Keratinocyte (primary cell): ENCODE data around the gene MRGPRX2. TPM values are rescaled to one million over a fixed set of nuclear protein-coding genes. Genes with fewer than 3 reads are reported as not detected.

ENCODE experiments used
- DNase-seq: peaks from one replicate; pipeline ENCODE4 v3.0.0-alpha.2; 2011; ENCODE audit warnings: low read depth, missing footprints, low spot score
- FAIRE-seq: peaks from 2 replicates; lab custom pipeline; 2011; peaks lifted over from hg19 to GRCh38; lab: Jason Lieb, UNC
- H2AFZ ChIP-seq: 2 replicates; pipeline ENCODE4 v1.6.0; 2012; ENCODE audit warnings: low read length, control low read depth, inconsistent platforms; ENCODE audit not compliant: control insufficient read depth
- H3K27ac ChIP-seq: 2 replicates; pipeline ENCODE4 v1.5.1; 2011; ENCODE audit warnings: low read length; ENCODE audit not compliant: control insufficient read depth, insufficient read depth
- H3K27me3 ChIP-seq: 3 replicates; pipeline ENCODE4 v1.6.0; 2011; ENCODE audit warnings: low read length; ENCODE audit not compliant: control insufficient read depth, insufficient read depth; ENCODE audit errors: extremely low read depth
- H3K36me3 ChIP-seq, 2 experiments: 2 replicates in 1 of 2; 3 replicates in 1 of 2; pipeline ENCODE4 v1.5.1; 2011; ENCODE audit warnings: low read length in 2 of 2, mild to moderate bottlenecking in 1 of 2; ENCODE audit not compliant: control insufficient read depth in 2 of 2, insufficient read depth in 2 of 2; ENCODE audit errors: extremely low read depth in 1 of 2
- H3K4me1 ChIP-seq: 3 replicates; pipeline ENCODE4 v1.5.1; 2011; ENCODE audit warnings: low read length; ENCODE audit not compliant: control insufficient read depth, insufficient read depth; ENCODE audit errors: extremely low read depth
- H3K4me2 ChIP-seq: 3 replicates; pipeline ENCODE4 v1.6.0; 2011; ENCODE audit warnings: low read depth, low read length; ENCODE audit not compliant: control insufficient read depth, insufficient read depth; ENCODE audit errors: extremely low read depth
- H3K4me3 ChIP-seq, 3 experiments: fragments of 200-600 bp in 1 of 3; sonication (generic) in 1 of 3; 2 replicates in 2 of 3; 3 replicates in 1 of 3; pipeline ENCODE4 v1.5.1; 2011 to 2016; ENCODE audit warnings: low read length in 3 of 3, mild to moderate bottlenecking in 3 of 3, control low read depth in 2 of 3, inconsistent platforms in 1 of 3, low read depth in 1 of 3, mixed read lengths in 1 of 3, mixed run types in 1 of 3, moderate library complexity in 1 of 3; ENCODE audit not compliant: control insufficient read depth in 2 of 3, insufficient read depth in 2 of 3; ENCODE audit errors: extremely low read depth in 1 of 3
- H3K79me2 ChIP-seq: 2 replicates; pipeline ENCODE4 v1.6.0; 2012; ENCODE audit warnings: low read length; ENCODE audit not compliant: control insufficient read depth, insufficient read depth
- H3K9ac ChIP-seq: 3 replicates; pipeline ENCODE4 v1.6.0; 2011; ENCODE audit warnings: low read length; ENCODE audit not compliant: control insufficient read depth, insufficient read depth; ENCODE audit errors: extremely low read depth
- H3K9me1 ChIP-seq: 3 replicates; pipeline ENCODE4 v1.6.0; 2011; ENCODE audit warnings: low read length; ENCODE audit not compliant: control insufficient read depth, insufficient read depth; ENCODE audit errors: extremely low read depth
- H3K9me3 ChIP-seq: 2 replicates; pipeline ENCODE4 v1.5.1; 2012; ENCODE audit warnings: low read depth, low read length; ENCODE audit not compliant: control insufficient read depth
- H4K20me1 ChIP-seq: 3 replicates; pipeline ENCODE4 v1.6.0; 2011; ENCODE audit warnings: low read length; ENCODE audit not compliant: control insufficient read depth, insufficient read depth; ENCODE audit errors: extremely low read depth
- EZH2 ChIP-seq: IDR thresholded peaks from one replicate; pipeline ENCODE4 v1.6.1; 2012; ENCODE audit warnings: inconsistent platforms, mild to moderate bottlenecking, low read length, moderate library complexity
- dilution Hi-C: fragments of 300-500 bp; cut with MboI; formaldehyde crosslinking; loops from one replicate; pipeline ENCODE4 v1.7.0; 2020; ENCODE audit warnings: low sequenced_read_pairs; ENCODE audit not compliant: extremely low pct_ligation_motif_present
- polyA plus RNA-seq, 5 experiments: library from polyadenylated mRNA; depleted of rRNA in 3 of 5; stranded (reverse) in 3 of 5; stranded (forward) in 1 of 5; unstranded in 1 of 5; fragments of >200 nt; gene quantifications; 1 replicate in 1 of 5; 2 replicates in 3 of 5; 3 replicates in 1 of 5; pipeline versions ENCODE4 v1.2.1 to v1.2.3, GENCODE V29; 2011 to 2012; ENCODE audit warnings: missing spikeins in 2 of 5, low read depth in 1 of 5, low replicate concordance in 1 of 5
- TF ChIP-seq, protein P1 (sequence below), 3 experiments: IDR thresholded peaks in 1 of 3; conservative IDR thresholded peaks in 1 of 3; optimal IDR thresholded peaks in 1 of 3; 2 replicates in 2 of 3; 3 replicates in 1 of 3; pipeline versions ENCODE3 to v1.5.1; 2011; ENCODE audit warnings: low read length in 3 of 3, mild to moderate bottlenecking in 3 of 3, moderate library complexity in 2 of 3, control low read depth in 1 of 3, inconsistent platforms in 1 of 3; ENCODE audit not compliant: insufficient read depth in 2 of 3; ENCODE audit errors: extremely low read depth in 1 of 3

Gene MRGPRX2
- polyA plus RNA-seq, 1 donor (not counting 4 experiments of a cell fraction or from before 2014, with no cell fraction given), result not detected

DNA sequence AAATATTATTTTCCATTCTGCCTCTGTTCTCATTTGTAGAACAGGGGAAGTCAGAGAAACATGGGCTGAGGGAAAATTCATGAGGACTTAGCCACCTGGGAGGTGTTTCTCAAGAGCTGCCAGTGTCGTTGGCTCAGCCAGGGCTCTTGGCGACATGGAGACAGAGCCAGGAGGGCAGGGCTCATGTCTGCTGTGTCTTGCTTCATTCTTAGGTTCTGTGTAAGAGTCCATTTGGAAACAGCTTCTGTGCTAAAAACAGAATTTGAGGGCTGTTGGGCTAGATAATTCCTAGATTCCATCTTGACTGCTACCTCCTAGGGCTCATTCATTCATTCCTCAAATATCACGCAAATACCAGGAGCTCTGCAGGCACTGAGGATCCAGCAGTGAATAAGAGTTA is 15.1 kb upstream of the MRGPRX2 start:
- H3K27ac ChIP-seq, result no peak overlapping the region
- TF ChIP-seq EZH2, result no peak
- TF ChIP-seq, protein P1, sequence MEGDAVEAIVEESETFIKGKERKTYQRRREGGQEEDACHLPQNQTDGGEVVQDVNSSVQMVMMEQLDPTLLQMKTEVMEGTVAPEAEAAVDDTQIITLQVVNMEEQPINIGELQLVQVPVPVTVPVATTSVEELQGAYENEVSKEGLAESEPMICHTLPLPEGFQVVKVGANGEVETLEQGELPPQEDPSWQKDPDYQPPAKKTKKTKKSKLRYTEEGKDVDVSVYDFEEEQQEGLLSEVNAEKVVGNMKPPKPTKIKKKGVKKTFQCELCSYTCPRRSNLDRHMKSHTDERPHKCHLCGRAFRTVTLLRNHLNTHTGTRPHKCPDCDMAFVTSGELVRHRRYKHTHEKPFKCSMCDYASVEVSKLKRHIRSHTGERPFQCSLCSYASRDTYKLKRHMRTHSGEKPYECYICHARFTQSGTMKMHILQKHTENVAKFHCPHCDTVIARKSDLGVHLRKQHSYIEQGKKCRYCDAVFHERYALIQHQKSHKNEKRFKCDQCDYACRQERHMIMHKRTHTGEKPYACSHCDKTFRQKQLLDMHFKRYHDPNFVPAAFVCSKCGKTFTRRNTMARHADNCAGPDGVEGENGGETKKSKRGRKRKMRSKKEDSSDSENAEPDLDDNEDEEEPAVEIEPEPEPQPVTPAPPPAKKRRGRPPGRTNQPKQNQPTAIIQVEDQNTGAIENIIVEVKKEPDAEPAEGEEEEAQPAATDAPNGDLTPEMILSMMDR (optimal IDR thresholded peaks at IDR 0.05 in 1 of 3, IDR thresholded peaks at IDR 0.05 in 1 of 3, conservative IDR thresholded peaks at IDR 0.05 in 1 of 3; ENCODE audit: extremely low read depth in 1 of 3, insufficient read depth in 2 of 3, low read length in 3 of 3), result no peak
- dilution Hi-C loops, result no loop called here
- no peaks in the 10 kb centered on the region for H3K36me3 ChIP-seq
- H3K4me2 ChIP-seq, result no peak overlapping the region
- no peaks in the 10 kb centered on the region for H4K20me1 ChIP-seq
- no peaks in the 10 kb centered on the region for H3K9me3 ChIP-seq
- no peak for DNase-seq
- H3K9ac ChIP-seq, result no peak overlapping the region
- H3K4me1 ChIP-seq, result peaks cover 18% of the 10 kb centered on the region
- no peaks in the 10 kb centered on the region for H3K9me1 ChIP-seq
- no peak overlapping the region for H2AFZ ChIP-seq
- H3K79me2 ChIP-seq, result no peaks in the 10 kb centered on the region
- no peak overlapping the region for H3K4me3 ChIP-seq
- FAIRE-seq, result no peak
- H3K27me3 ChIP-seq, result no peaks in the 10 kb centered on the region

DNA sequence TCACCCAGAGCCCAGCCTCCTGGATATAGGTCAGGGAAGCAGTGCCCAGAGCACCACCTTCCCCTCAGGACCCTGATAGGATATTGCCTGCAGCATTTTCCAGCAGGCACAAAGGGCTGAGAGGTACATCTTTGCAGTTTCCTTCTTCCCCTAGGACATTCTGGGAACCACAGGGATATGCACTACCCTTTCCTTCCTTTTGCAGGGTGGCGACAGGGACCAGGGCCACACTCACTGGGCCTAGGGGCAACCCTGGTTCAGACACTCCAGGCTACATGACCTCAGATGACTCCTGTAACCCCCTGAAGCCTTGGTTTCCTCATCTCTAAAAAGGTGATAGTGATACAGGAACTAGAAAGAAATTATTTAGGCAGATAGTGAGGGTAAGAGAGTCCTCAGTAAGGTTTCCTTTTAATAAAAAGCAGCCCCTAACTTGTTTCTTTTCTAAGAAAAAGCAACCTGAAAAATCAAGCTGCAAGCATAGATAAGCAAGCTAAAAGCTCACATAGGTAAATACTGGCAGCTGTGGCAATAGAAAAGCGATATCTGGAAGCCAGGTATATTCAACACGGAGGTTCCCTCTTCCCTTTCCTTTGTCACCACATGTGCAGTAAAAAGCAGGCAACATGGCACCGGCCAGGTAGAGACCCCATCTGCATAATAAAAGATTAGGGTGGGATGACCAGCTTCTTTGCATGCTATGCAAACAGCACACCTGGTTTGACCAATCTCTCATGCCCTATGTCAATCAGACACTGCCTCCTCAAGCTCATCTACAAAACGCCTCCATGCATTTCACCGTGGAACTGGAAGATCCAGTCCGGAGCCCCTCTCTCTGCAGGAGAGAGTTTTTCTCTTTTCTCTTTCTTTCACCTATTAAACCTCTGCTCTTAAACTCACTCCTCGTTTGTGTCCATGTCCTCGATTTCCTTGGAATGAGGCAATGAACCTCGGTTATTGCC is 13.2 kb upstream of the MRGPRX2 start:
- dilution Hi-C loops, result no loop called here
- H3K9me3 ChIP-seq, result no peaks in the 10 kb centered on the region
- no peaks in the 10 kb centered on the region for H3K79me2 ChIP-seq
- H3K9me1 ChIP-seq, result no peaks in the 10 kb centered on the region
- no peak for TF ChIP-seq EZH2
- FAIRE-seq (no peak), DNase-seq (no peak)
- no peak overlapping the region for H3K27ac ChIP-seq
- no peak overlapping the region for H3K9ac ChIP-seq
- peaks cover 2% of the 10 kb centered on the region for H3K4me1 ChIP-seq
- H3K4me3 ChIP-seq, result no peak overlapping the region
- H3K36me3 ChIP-seq, result no peaks in the 10 kb centered on the region
- H2AFZ ChIP-seq, result no peak overlapping the region
- no peak overlapping the region for H3K4me2 ChIP-seq
- H3K27me3 ChIP-seq, result no peaks in the 10 kb centered on the region
- no peaks in the 10 kb centered on the region for H4K20me1 ChIP-seq
